HG03060 (cell line): Measurements from ENCODE around the gene PLS3.
"Not testable (repeated sequence)": the region's sequence is repeated elsewhere in the genome, so short reads cannot be mapped to it uniquely, and the experiment has no call there.

Experiments
- ATAC-seq: cut with Tn5 transposase; IDR thresholded peaks from one replicate; pipeline ENCODE4 v1.9.1; 2021; ENCODE audit warnings: low read depth, moderate number of reproducible peaks; ENCODE audit not compliant: unreplicated experiment

PLS3 gene

GRCh38 chrX:115560978-115561604 lies at the start of gene PLS3:
Gene PLS3, plus strand, starts transcription at chrX:115561174. Its CDS starts 49,077 bp downstream, at chrX:115610251.
- ATAC-seq: no peak

- no peak for ATAC-seq
Observed at GRCh38 chrX:115518113-115518512, 42.9 kb upstream of the PLS3 start.

GRCh38 chrX:115521741-115522140 lies 39.2 kb upstream of the PLS3 start:
- no peak for ATAC-seq

- ATAC-seq: no peak
Observed at GRCh38 chrX:115522952-115523351, 38.0 kb upstream of the PLS3 start.

- ATAC-seq: no peak
Observed at GRCh38 chrX:115525486-115525885, 35.5 kb upstream of the PLS3 start.

GRCh38 chrX:115531818-115532403 lies 29.1 kb upstream of the PLS3 start:
- ATAC-seq: no peak

- no peak for ATAC-seq
Observed at GRCh38 chrX:115533485-115533884, 27.5 kb upstream of the PLS3 start.

GRCh38 chrX:115534383-115534782 lies 26.6 kb upstream of the PLS3 start:
- ATAC-seq: no peak

GRCh38 chrX:115535421-115535820 lies 25.6 kb upstream of the PLS3 start:
- no peak for ATAC-seq

- no peak for ATAC-seq
Observed at GRCh38 chrX:115535844-115536243, 25.1 kb upstream of the PLS3 start.

GRCh38 chrX:115539841-115540240 lies 21.1 kb upstream of the PLS3 start:
- no peak for ATAC-seq

GRCh38 chrX:115541045-115541444 lies 19.9 kb upstream of the PLS3 start:
- ATAC-seq: not testable (repeated sequence)

- no peak for ATAC-seq
Observed at GRCh38 chrX:115547448-115547847, 13.5 kb upstream of the PLS3 start.

GRCh38 chrX:115549008-115549407 lies 12.0 kb upstream of the PLS3 start:
- no peak for ATAC-seq

- no peak for ATAC-seq
Observed at GRCh38 chrX:115553171-115553570, 7.8 kb upstream of the PLS3 start.

- ATAC-seq: no peak
Observed at GRCh38 chrX:115559672-115560071, 1.3 kb upstream of the PLS3 start.

- ATAC-seq: no peak
Observed at GRCh38 chrX:115560211-115560977, 580 bp upstream of the PLS3 start.

GRCh38 chrX:115561605-115562479 lies 868 bp downstream of the PLS3 start:
- no peak for ATAC-seq

- ATAC-seq: no peak
Observed at GRCh38 chrX:115562480-115562847, 1.5 kb downstream of the PLS3 start.

GRCh38 chrX:115563633-115564162 lies 2.7 kb downstream of the PLS3 start:
- no peak for ATAC-seq

GRCh38 chrX:115564243-115564642 lies 3.3 kb downstream of the PLS3 start:
- ATAC-seq: no peak
